Colon (tissue), 2 donors: Measurements from ENCODE around the gene NRXN3.

Source experiments
- FAIRE-seq: peaks from 2 replicates; lab custom pipeline; 2012; peaks lifted over from hg19 to GRCh38; lab: Jason Lieb, UNC
- donor health status: control.
- donor health status: control.

Gene NRXN3

GRCh38 chr14:79543967-79544697, 1374.0 kb downstream of the NRXN3 start:
- FAIRE-seq, result no peak

- FAIRE-seq, result no peak
These were observed 1374.5 kb downstream of the NRXN3 start for GRCh38 chr14:79544698-79545070.

GRCh38 chr14:79548836-79549235, 1378.7 kb downstream of the NRXN3 start:
- no peak for FAIRE-seq

- FAIRE-seq, result no peak
These were observed 1379.3 kb downstream of the NRXN3 start for GRCh38 chr14:79549515-79549914.

GRCh38 chr14:79551523-79551922, 1381.3 kb downstream of the NRXN3 start:
- FAIRE-seq, result no peak

- FAIRE-seq, result no peak
These were observed 1382.6 kb downstream of the NRXN3 start for GRCh38 chr14:79552778-79553177.

GRCh38 chr14:79554816-79555215, 1384.6 kb downstream of the NRXN3 start:
- no peak for FAIRE-seq

- FAIRE-seq, result no peak
These were observed 1385.3 kb downstream of the NRXN3 start for GRCh38 chr14:79555429-79555828.

- FAIRE-seq, result no peak
These were observed 1387.1 kb downstream of the NRXN3 start for GRCh38 chr14:79557309-79557708.

GRCh38 chr14:79562185-79562584, 1392.0 kb downstream of the NRXN3 start:
- FAIRE-seq, result no peak

GRCh38 chr14:79564371-79564770, 1394.2 kb downstream of the NRXN3 start:
- no peak for FAIRE-seq

GRCh38 chr14:79567306-79567705, 1397.1 kb downstream of the NRXN3 start:
- FAIRE-seq, result no peak

GRCh38 chr14:79568594-79568993, 1398.4 kb downstream of the NRXN3 start:
- no peak for FAIRE-seq

GRCh38 chr14:79569072-79569471, 1398.9 kb downstream of the NRXN3 start:
- no peak for FAIRE-seq

- no peak for FAIRE-seq
These were observed 1400.5 kb downstream of the NRXN3 start for GRCh38 chr14:79570648-79571047.

GRCh38 chr14:79571366-79571765, 1401.2 kb downstream of the NRXN3 start:
- FAIRE-seq, result no peak

- no peak for FAIRE-seq
These were observed 1403.3 kb downstream of the NRXN3 start for GRCh38 chr14:79573486-79573885.

- FAIRE-seq, result no peak
These were observed 1404.9 kb downstream of the NRXN3 start for GRCh38 chr14:79575032-79575431.

GRCh38 chr14:79576424-79576823, 1406.3 kb downstream of the NRXN3 start:
- no peak for FAIRE-seq

- FAIRE-seq, result no peak
These were observed 1408.3 kb downstream of the NRXN3 start for GRCh38 chr14:79578470-79578869.

GRCh38 chr14:79580414-79580813, 1410.2 kb downstream of the NRXN3 start:
- no peak for FAIRE-seq

- FAIRE-seq, result no peak
These were observed 1410.7 kb downstream of the NRXN3 start for GRCh38 chr14:79580906-79581305.

GRCh38 chr14:79581912-79582576, 1411.9 kb downstream of the NRXN3 start:
- no peak for FAIRE-seq
